Fibroblast of peridontal ligament (primary cell): ENCODE results near the gene NR2C2.
"Not testable (repeated sequence)": the region's sequence is repeated elsewhere in the genome, so short reads cannot be mapped to it uniquely, and the experiment has no call there.

Experiments used
- DNase-seq: peaks from one replicate; pipeline ENCODE4 v3.0.0-alpha.2; 2010; ENCODE audit errors: extremely low read depth

The NR2C2 gene

GRCh38 chr3:14957925-14958324 lies 10.5 kb downstream of the NR2C2 start:
- peak; percentile 47 for DNase-seq

GRCh38 chr3:14959359-14959943 lies 12.1 kb downstream of the NR2C2 start:
- DNase-seq, result peak; percentile 29

GRCh38 chr3:14962762-14963161 lies 15.4 kb downstream of the NR2C2 start:
- peak; percentile 41 for DNase-seq

GRCh38 chr3:14967285-14967684 lies 19.9 kb downstream of the NR2C2 start:
- DNase-seq, result no peak

- DNase-seq, result peak; percentile 53
Observed at GRCh38 chr3:14969671-14970070, 22.3 kb downstream of the NR2C2 start.

- DNase-seq, result no peak
Observed at GRCh38 chr3:14976317-14976716, 28.9 kb downstream of the NR2C2 start.

GRCh38 chr3:14980689-14981088 lies 33.3 kb downstream of the NR2C2 start:
- DNase-seq, result no peak

- DNase-seq, result no peak
Observed at GRCh38 chr3:14984581-14985113, 37.3 kb downstream of the NR2C2 start.

- no peak for DNase-seq
Observed at GRCh38 chr3:14988988-14989394, 41.6 kb downstream of the NR2C2 start.

GRCh38 chr3:14989943-14990779 lies 42.8 kb downstream of the NR2C2 start:
- peak; percentile 11 for DNase-seq

- DNase-seq, result peak; percentile 3
Observed at GRCh38 chr3:14990780-14991148, 43.4 kb downstream of the NR2C2 start.

GRCh38 chr3:14991151-14991742 lies 43.9 kb downstream of the NR2C2 start:
- DNase-seq, result no peak

- DNase-seq, result no peak
Observed at GRCh38 chr3:14991818-14992612, 44.6 kb downstream of the NR2C2 start.

- DNase-seq, result no peak
Observed at GRCh38 chr3:14997941-14998340, 50.6 kb downstream of the NR2C2 start.

- not testable (repeated sequence) for DNase-seq
Observed at GRCh38 chr3:14999182-14999581, 51.8 kb downstream of the NR2C2 start.

- DNase-seq, result peak; percentile 93
Observed at GRCh38 chr3:15007681-15008141, 60.3 kb downstream of the NR2C2 start.

- peak; percentile 6 for DNase-seq
Observed at GRCh38 chr3:15009167-15009566, 61.8 kb downstream of the NR2C2 start.

GRCh38 chr3:15010664-15011063 lies 63.3 kb downstream of the NR2C2 start:
- DNase-seq, result no peak

- no peak for DNase-seq
Observed at GRCh38 chr3:15011174-15011573, 63.8 kb downstream of the NR2C2 start.

GRCh38 chr3:15014606-15015328 lies 67.4 kb downstream of the NR2C2 start:
- no peak for DNase-seq

GRCh38 chr3:15015456-15015855 lies 68.1 kb downstream of the NR2C2 start:
- DNase-seq, result no peak
